ENCODE results near the gene AP2A1. TPM values are rescaled to one million over a fixed set of nuclear protein-coding genes. Genes with fewer than 3 reads are reported as not detected.

AP2A1 gene
- total and polyA plus RNA-seq, 4 donors = 20.1 to 123 (median 57.5) TPM

DNA sequence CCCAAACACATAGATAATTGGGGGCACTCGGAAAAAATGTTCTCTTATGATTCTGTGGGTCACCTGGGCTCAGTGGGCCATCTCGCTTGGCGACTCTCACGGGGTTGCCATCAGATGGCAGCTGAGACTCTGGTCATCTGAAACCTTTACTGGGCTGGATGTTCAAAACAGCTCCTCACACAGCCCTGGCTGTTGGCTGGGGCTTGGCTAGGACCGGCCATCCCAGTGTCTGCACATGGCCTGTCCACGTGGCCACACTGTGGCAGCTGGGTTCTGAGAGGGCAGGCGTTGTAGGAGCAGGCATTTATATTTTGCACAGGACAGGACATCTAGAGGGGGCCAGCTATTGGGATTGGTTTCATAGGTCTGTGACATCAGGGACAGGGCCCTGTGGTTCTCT, 66.8 kb downstream of the AP2A1 start:
- Histone ChIP-seq H3K9me3 (ENCODE audit: control insufficient read depth in 4 of 4, low read length in 3 of 4) (no peaks in the 10 kb centered on the region), H3K4me1 (ENCODE audit: control insufficient read depth in 4 of 4, insufficient read depth in 4 of 4, low read length in 3 of 4) (no peaks in the 10 kb centered on the region), H3K27ac (ENCODE audit: low read depth in 1 of 2, low read length in 2 of 2) (no peak overlapping the region), H3K4me3 (ENCODE audit: low read depth in 1 of 3, low read length in 3 of 3) (no peak overlapping the region), H3K27me3 (ENCODE audit: control insufficient read depth in 4 of 4, insufficient read depth in 4 of 4, low read length in 3 of 4) (no peaks in the 10 kb centered on the region), H3K9ac (ENCODE audit: low read depth in 1 of 2, low read length in 2 of 2) (no peak overlapping the region), H3K36me3 (ENCODE audit: control insufficient read depth in 4 of 4, insufficient read depth in 3 of 4, low read depth in 1 of 4, low read length in 3 of 4) (peaks cover 5 to 48% (median 22%) of the 10 kb centered on the region in 4 donors)
- no peak for TF ChIP-seq REST (IDR thresholded peaks at IDR 0.05)
- no peak for TF ChIP-seq JUND (IDR thresholded peaks at IDR 0.05)
- no peak for TF ChIP-seq NR2F2 (IDR thresholded peaks at IDR 0.05)
- TF ChIP-seq, protein P1, sequence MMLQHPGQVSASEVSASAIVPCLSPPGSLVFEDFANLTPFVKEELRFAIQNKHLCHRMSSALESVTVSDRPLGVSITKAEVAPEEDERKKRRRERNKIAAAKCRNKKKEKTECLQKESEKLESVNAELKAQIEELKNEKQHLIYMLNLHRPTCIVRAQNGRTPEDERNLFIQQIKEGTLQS (IDR thresholded peaks at IDR 0.05) = no peak
- TF ChIP-seq SP1 (IDR thresholded peaks at IDR 0.05) = no peak
- TF ChIP-seq FOXA1 (IDR thresholded peaks at IDR 0.05) = no peak
- no peak for TF ChIP-seq HNF4A (conservative IDR thresholded peaks at IDR 0.05)
- TF ChIP-seq, protein P2, sequence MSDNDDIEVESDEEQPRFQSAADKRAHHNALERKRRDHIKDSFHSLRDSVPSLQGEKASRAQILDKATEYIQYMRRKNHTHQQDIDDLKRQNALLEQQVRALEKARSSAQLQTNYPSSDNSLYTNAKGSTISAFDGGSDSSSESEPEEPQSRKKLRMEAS (IDR thresholded peaks at IDR 0.05) = no peak
- TF ChIP-seq RXRA (IDR thresholded peaks at IDR 0.05) = no peak
- TF ChIP-seq FOXA2 (IDR thresholded peaks at IDR 0.05) = no peak
- TF ChIP-seq EGR1 (IDR thresholded peaks at IDR 0.05; ENCODE audit: low read depth in 2 of 2) = no peak
- TF ChIP-seq GABPA (IDR thresholded peaks at IDR 0.05 in 1 of 2, conservative IDR thresholded peaks at IDR 0.05 in 1 of 2) = no peak
- TF ChIP-seq YY1 (IDR thresholded peaks at IDR 0.05) = no peak
- TF ChIP-seq RAD21 (IDR thresholded peaks at IDR 0.05) = no peak
- DNase-seq (ENCODE audit: low spot score) = no peak
- 97% methylated on average over 7 of the region's 7 CpGs for WGBS

GRCh38 chr19:49835562-49835961, 68.8 kb downstream of the AP2A1 start:
- Histone ChIP-seq H3K27me3 (ENCODE audit: control insufficient read depth in 4 of 4, insufficient read depth in 4 of 4, low read length in 3 of 4) (no peaks in the 10 kb centered on the region), H3K4me3 (ENCODE audit: low read depth in 1 of 3, low read length in 3 of 3) (no peak overlapping the region), H3K36me3 (ENCODE audit: control insufficient read depth in 4 of 4, insufficient read depth in 3 of 4, low read depth in 1 of 4, low read length in 3 of 4) (peaks cover 9 to 56% (median 28%) of the 10 kb centered on the region in 4 donors), H3K9ac (ENCODE audit: low read depth in 1 of 2, low read length in 2 of 2) (no peak overlapping the region), H3K4me1 (ENCODE audit: control insufficient read depth in 4 of 4, insufficient read depth in 4 of 4, low read length in 3 of 4) (no peaks in the 10 kb centered on the region), H3K9me3 (ENCODE audit: control insufficient read depth in 4 of 4, low read length in 3 of 4) (no peaks in the 10 kb centered on the region), H3K27ac (ENCODE audit: low read depth in 1 of 2, low read length in 2 of 2) (no peak overlapping the region)
- WGBS = 98% methylated on average over 12 of the region's 12 CpGs
- TF ChIP-seq, protein P1 (IDR thresholded peaks at IDR 0.05) = no peak
- TF ChIP-seq FOXA1 (IDR thresholded peaks at IDR 0.05) (no peak), CTCF (IDR thresholded peaks at IDR 0.05; ENCODE audit: low read depth, low read length, missing input control) (no peak), RXRA (IDR thresholded peaks at IDR 0.05) (no peak), TAF1 (conservative IDR thresholded peaks at IDR 0.05) (no peak), FOXA2 (IDR thresholded peaks at IDR 0.05) (no peak), EGR1 (IDR thresholded peaks at IDR 0.05; ENCODE audit: low read depth in 2 of 2) (no peak), RAD21 (IDR thresholded peaks at IDR 0.05) (no peak), REST (IDR thresholded peaks at IDR 0.05) (no peak), HNF4G (IDR thresholded peaks at IDR 0.05) (no peak), YY1 (IDR thresholded peaks at IDR 0.05) (no peak), JUND (IDR thresholded peaks at IDR 0.05) (no peak), GABPA (IDR thresholded peaks at IDR 0.05 in 1 of 2, conservative IDR thresholded peaks at IDR 0.05 in 1 of 2) (no peak), HNF4A (conservative IDR thresholded peaks at IDR 0.05) (no peak), NR2F2 (IDR thresholded peaks at IDR 0.05) (no peak), SP1 (IDR thresholded peaks at IDR 0.05) (no peak)
- TF ChIP-seq, protein P2 (IDR thresholded peaks at IDR 0.05) = no peak
- TF ChIP-seq, protein P3, sequence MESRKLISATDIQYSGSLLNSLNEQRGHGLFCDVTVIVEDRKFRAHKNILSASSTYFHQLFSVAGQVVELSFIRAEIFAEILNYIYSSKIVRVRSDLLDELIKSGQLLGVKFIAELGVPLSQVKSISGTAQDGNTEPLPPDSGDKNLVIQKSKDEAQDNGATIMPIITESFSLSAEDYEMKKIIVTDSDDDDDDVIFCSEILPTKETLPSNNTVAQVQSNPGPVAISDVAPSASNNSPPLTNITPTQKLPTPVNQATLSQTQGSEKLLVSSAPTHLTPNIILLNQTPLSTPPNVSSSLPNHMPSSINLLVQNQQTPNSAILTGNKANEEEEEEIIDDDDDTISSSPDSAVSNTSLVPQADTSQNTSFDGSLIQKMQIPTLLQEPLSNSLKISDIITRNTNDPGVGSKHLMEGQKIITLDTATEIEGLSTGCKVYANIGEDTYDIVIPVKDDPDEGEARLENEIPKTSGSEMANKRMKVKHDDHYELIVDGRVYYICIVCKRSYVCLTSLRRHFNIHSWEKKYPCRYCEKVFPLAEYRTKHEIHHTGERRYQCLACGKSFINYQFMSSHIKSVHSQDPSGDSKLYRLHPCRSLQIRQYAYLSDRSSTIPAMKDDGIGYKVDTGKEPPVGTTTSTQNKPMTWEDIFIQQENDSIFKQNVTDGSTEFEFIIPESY (IDR thresholded peaks at IDR 0.05) = no peak
- no peak for DNase-seq (ENCODE audit: low spot score)

Data from liver (tissue), 9 donors.